Loucy (cell line): ENCODE results near the gene ARHGAP26.

Experiments used
- EZH2phosphoT487 ChIP-seq: fragments of 200-600 bp; IDR thresholded peaks from 2 replicates; pipeline ENCODE4 v1.6.1; 2018; ENCODE audit warnings: antibody characterized with exemption, mild to moderate bottlenecking, moderate library complexity, borderline replicate concordance
- TF ChIP-seq, protein P1 (sequence below): fragments of 200-600 bp; sonication (generic); conservative IDR thresholded peaks from 2 replicates; pipeline ENCODE4 v1.5.1; 2014; ENCODE audit warnings: mild to moderate bottlenecking, antibody characterized with exemption, low read length

DNA sequence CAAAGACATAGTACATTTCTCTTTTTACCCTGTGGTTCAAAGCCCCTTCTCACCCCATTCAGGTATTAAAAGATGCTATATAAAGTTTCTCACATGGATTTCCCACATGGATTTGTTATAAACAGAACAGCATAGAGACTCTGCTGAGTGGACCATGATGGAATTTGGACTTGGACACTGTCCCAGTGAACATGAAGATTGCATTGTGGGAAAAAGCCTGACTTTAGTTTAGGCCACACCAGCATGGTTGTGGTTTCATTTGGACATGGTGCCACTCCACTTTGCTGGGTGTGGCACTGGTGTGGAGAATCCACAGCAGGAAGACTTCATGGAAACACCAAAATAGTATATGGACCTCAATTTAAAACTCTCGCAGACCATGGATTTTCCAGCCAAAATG, 124.6 kb downstream of the ARHGAP26 start:
- TF ChIP-seq, protein P1, sequence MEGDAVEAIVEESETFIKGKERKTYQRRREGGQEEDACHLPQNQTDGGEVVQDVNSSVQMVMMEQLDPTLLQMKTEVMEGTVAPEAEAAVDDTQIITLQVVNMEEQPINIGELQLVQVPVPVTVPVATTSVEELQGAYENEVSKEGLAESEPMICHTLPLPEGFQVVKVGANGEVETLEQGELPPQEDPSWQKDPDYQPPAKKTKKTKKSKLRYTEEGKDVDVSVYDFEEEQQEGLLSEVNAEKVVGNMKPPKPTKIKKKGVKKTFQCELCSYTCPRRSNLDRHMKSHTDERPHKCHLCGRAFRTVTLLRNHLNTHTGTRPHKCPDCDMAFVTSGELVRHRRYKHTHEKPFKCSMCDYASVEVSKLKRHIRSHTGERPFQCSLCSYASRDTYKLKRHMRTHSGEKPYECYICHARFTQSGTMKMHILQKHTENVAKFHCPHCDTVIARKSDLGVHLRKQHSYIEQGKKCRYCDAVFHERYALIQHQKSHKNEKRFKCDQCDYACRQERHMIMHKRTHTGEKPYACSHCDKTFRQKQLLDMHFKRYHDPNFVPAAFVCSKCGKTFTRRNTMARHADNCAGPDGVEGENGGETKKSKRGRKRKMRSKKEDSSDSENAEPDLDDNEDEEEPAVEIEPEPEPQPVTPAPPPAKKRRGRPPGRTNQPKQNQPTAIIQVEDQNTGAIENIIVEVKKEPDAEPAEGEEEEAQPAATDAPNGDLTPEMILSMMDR: no peak
- TF ChIP-seq EZH2phosphoT487: no peak
